Stimulated activated CD8-positive, alpha-beta memory T cell treated with anti-CD3 and anti-CD28 coated beads, Interleukin-2, amount 100 ng/mL, for 48 hours (primary cell): ENCODE measurements around the gene SRMS.
A peak's percentile ranks its signal among the peaks of the same experiment; 100 is the strongest.

Experiments used
- DNase-seq, 2 donors: peaks; one replicate each; pipeline ENCODE4 v3.0.0-alpha.2; 2020; ENCODE audit warnings: low read depth in 2 of 2

Gene SRMS

DNA sequence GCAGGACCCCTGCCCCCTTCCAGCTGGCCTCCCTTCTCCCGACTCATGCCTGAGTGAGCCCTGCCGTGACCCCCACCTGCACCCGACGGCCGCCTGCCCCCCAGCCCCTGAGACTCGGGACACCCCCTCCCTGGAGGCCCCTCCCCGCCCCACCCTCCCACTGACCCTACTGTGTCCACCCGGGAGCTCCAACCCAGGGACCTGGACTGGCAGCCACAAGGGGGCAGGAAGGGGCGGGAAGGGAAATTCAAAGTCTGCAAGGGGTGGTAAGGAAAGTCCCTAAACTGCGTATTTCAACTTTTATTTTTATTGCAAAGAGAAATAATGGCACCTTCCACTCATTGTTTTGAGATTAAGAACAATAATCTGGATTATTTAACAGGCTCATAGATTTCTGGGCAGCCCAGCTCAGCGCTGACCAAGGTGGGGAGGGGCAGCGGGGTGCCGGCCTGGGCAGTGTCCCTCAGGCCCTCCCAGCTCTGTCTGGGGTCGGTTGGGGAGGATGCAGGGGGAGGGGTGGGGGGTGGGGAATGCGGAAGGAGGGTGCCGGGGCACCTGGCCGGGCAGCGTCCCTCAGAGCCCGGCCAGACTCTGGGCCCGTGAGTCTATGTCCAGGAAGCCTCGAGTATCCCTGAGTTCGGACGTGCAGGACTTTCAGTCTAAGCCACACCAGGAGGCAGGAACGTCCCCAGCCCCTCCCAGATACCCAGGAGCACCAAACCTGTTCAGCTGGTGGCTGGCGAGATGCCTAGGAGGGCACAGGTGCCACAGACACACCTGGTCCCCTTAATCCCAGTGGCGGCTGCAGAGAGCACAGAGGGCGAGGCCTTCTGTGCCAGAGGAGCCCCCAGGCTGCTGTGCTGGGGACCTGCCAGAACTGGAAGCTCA is 9.1 kb downstream of the SRMS start:
- no peak for DNase-seq

DNA sequence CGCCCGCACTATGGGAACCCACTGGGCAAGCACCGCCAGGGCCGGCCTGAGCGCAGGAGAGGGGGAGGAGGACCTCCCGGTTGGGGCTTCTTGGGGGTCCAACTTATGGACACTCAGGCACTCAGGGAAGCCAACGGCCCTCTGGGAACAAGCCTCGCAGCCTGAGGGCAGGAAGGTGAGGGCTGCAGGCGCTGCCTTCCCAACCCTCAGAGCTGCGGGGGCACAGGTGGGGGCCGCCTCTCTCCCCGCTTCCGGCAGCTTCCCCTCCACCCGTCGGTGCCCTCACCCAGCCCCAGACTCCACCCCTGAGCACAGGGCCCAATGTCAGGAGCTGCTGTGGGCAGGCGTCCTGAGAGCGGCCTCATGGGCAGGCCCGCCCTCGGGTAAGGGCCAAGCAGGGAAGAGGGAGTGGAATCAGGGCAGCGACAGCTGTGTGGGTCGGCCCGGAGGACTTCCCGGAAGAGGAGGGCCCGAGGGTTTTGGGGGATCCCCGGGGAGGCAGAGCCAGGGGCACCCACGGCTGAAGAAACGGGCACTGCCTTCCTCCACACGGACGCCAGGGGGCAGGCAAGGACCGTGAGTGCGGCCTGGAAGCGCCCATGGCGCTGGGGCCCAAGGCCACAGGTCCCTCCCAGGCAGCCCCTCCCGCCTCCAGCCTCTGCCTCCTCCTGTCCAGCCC is 9.9 kb downstream of the SRMS start:
- peak; percentile 92 to 93 for DNase-seq

DNA sequence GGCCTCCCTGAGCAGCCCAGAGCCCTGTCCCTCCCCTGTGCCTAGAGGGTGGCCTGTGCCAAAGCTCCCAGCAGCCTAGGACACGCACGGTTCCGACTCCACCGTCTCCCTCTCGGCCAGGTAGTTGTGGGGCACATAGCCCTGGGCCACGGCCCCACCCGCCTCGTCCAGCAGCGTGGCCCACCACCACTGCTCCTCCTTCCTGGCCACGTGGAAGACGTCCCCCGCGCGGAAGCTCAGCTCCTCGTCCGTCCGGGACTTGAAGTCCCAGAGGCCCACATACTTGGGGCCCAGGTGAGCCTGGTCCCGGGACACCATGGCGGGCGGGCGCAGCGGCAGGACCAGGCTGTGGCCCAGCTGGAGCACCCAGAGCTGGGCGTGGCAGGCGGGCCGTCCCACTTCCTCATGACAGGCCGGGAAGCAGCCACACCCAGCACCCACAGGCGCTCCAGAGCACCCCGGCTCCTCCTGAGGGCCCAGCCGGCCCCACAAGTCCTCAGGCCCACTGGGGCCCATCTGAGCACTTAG is 10.5 kb downstream of the SRMS start, which contains the start of gene PTK6:
TSS of gene PTK6 (minus strand) at position 380 of the 528 bp plus-strand sequence. CDS start at position 318, 62 bp downstream.
- DNase-seq: no peak

DNA sequence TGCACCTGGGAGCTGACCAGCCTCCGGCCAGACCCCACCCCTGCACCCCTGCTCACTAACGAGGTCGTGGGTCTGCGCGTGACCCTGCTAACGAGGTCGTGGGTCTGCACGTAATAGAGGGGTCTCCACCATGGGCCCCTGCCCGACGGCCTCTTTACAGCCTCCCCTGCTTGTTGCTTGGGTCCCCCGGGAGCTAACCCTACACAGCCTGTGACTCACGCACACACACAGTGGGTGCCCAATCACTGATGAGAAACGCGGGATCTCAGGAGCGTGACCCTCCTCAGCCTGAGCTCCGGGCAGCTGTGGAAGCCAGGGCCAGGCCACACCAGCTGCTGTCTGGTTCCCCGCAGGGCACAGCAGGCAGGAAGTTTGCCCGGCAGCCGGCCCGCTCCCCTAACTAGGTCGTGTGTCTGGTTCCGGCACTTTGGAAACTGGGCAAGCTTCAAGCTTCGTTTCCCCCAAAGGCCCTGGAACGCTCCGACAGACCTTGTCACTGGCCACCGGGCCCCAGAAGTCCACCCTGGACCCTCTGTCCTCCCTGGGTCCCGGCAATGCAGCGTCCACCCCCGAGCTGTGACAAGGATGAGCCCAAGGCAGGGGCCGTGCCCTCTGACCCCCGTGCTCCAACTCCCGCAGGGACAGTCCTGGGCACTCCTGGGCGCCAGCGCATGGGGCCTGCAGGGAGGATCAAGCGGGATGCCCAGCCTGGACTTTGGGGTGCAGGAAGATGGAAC is 11.1 kb downstream of the SRMS start:
- DNase-seq: no peak

DNA sequence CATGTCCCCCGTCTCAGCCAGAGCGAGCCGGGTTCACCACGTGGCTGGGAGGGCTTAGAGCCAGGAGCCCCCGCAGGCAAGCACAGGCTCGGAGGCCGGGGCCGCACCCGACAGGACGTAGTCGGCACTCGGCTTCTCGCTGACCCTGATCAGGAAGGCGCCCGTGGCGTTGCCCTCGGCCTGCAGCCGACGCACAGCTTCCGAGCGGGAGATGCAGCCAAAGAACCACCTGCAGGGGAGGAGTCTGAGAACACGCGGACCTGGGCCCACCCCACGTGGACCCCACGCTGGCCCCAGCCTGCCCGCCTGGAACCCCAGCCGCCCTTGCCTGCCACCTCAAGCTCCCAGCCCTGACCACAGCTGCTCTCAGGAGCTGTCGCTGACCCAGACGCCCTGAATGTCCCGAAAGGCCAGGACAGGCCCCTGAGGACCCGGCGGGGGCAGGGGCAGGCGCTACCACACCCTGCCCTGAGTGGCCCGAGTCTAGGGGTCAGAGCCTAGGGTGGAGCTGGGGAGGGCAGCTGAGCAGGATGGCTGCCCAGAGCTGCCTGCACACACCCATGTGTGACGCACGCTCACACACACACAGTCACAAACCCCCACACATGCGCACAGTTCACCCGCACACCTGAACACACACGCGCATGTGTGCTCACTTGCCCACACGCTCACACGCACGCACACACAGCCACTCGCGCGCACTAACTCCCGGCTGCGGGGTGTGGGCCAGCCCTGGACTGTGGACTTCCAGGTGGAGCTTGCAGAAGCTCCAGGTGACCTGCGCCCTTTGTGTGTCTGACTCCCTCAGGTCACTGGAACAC is 12.5 kb downstream of the SRMS start:
- no peak for DNase-seq

DNA sequence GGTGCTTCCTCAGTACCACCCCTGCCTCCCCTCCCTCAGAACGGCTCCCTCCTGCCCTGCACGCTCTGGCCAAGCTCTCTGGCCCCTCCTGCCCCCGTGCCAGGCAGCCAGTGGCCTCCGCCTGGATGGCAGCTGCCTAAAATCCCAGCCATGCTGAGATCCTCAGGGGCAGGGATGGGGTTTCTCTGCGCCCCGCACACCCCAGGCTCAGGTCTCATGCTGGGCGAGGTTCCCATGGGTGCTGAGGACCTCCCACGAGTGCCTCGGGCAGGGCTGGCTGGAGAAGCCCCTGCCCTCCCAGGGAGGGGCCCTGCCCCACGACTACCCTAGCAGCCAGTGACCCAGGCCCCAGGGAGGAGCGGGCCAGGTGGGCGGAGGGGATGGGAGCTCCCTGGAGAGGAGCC is 13.1 kb downstream of the SRMS start:
- DNase-seq: no peak

DNA sequence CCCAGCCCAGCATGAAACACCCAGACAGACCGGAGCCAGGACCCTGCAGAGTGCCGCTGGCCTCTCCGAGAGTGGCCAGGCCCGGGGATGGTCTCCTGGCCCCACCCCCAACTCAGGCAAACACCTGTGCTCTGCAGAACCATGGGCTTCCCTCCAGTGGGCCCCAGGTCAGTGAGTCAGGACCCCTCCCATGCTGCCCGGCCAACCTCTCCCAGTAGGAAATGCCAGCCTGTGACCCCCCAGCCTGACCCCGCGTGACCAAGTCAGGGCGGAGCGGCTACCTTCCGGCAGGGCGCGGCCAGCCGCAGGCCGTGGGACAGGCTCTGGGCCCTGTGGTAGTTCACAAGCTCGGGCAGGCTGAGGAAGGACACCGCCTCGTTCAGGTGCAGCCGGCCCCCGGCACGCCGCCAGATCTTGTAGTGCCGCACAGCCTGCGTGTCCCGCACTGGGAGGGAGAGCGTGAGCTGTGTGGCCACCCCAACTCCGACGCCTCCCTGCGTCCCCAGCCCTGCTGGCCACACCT is 13.6 kb downstream of the SRMS start:
- DNase-seq: no peak

DNA sequence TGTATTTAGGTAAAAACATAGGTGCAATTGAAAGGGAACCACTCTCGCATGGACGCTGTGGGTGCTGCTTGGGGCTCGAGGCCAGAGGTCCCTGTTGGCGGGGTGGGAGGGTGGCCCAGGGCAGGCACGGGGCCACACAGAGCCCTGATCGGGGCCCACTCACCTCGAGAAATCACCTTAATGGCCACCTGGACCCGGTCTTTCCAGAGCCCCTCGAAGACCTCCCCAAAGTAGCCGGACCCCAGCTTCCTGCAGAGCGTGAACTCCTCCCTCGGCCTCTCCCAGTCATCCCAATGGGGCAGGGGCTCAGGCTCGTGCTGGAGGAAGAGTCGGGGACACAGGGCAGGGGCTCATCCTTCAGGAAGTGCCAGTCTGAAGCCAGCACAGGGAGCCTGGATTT is 14.2 kb downstream of the SRMS start:
- no peak for DNase-seq

DNA sequence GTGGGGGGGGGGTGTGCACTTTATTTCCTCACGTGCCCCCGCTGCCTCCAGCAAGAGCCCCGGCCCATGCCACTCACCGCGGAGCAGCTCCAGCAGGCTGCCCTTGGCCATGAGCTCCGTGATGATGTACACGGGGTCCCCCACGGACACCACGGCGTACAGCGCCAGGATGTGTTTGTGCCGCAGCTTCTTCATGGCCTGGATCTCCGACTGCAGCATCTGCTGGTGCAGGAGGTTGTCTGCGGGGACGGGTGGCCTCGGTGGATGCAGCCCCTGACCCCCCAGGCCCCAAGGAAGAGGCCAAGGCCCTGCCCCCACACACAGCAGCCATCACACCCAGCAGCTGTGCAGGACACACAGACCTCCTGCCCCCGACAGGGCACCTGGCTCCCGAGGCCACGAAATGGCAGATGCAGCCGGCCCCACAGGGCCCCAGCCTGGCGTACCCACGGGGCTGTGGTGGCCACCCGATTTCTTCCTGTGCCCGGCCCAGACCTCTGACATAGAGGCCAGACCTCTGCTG is 15.0 kb downstream of the SRMS start:
- no peak for DNase-seq

DNA sequence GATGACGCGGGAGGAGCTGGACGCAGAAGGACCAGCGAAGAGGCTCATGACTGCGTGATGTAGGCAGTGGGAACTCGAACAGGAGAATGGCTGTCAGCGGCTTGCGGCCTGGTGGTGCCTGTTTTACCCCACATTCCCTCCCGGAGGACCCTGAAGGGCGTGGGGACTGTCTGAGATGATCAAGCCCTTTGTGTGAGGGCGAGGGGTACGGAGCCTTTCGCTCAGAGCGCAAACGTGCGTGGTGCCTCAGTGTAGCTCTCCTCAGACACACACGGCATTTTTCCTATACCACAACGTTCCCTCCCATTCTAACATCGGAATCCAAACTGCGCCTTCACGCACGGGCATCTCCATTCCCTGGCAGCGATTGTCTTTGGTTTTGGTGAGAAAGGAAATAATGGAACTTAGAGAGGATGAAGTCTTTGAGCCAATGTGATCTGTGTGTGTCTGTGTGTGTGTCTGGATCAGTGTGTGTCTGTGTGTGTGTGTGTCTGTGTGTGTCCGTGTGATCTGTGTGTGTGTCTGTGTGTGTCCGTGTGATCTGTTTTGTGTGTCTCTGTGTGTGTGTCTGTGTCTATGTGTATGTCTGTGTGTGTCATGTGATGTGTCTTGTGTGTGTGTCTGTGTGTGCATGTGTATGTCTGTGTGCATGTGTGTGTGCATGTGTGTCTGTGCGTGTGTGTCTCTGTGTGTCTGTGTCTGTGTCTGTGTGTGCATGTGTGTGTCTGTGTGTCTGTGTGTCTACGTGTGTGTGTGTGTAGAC is 15.7 kb downstream of the SRMS start:
- no peak for DNase-seq

DNA sequence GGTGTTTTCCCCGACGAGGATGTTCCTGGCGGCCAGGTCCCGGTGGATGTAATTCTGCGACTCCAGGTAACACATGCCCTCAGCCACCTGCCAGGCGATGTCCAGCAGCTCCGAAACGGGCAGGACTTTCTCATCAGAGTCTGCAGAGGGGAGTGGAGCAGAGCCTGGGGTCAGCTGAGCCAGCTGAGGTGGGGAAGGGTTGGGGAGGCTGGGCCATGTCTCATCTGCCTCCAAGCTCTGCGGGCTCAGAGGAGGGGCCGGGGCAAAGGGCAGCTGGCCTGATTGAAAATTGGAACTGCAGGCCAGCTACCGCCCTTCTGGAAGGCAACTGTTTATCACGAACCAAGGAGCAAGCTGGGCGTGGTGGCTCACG is 16.8 kb downstream of the SRMS start:
- no peak for DNase-seq

DNA sequence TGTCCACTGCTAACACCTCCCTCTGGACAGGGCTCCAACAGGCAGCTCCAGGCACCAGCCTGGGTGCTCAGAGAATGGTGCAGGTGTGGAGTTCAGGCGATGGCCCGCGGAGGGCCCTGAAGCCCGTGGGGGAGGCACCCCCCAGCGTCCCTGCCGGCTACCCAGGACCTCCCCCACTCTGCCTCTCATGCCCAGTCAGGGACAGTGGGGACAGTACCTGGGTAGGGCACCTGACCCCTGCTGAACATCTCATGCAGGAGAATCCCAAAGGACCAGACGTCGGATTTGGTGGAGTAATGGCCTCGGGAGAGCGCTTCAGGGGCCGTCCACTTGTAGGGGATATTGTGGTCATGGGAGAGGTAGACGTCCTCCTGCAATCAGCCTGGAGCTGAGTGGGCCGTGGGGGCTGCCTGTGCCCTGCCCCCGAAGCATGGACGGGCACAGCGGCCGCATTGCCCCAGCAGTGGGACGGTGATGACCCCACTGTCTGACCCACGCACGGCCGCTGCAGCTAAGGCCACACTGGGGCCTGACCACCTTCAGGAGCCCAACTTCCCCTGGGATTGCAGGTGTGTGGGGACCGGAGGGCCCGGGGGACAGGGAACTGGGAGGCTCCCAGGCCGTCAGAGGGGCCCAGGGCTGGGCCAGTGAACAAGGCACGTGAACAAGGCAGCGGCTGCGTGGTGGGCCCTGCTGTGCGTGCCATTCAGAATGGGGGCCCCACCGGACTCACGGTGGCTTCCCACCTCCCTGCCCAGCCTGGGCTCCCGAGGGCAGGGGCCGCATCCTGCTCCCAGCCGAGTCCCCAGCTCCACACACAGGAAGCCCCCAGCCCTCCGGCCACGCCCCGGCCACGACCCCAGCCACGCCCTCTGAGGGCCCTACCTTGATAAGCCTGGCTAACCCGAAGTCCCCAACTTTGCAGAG is 17.4 kb downstream of the SRMS start:
- DNase-seq: no peak

DNA sequence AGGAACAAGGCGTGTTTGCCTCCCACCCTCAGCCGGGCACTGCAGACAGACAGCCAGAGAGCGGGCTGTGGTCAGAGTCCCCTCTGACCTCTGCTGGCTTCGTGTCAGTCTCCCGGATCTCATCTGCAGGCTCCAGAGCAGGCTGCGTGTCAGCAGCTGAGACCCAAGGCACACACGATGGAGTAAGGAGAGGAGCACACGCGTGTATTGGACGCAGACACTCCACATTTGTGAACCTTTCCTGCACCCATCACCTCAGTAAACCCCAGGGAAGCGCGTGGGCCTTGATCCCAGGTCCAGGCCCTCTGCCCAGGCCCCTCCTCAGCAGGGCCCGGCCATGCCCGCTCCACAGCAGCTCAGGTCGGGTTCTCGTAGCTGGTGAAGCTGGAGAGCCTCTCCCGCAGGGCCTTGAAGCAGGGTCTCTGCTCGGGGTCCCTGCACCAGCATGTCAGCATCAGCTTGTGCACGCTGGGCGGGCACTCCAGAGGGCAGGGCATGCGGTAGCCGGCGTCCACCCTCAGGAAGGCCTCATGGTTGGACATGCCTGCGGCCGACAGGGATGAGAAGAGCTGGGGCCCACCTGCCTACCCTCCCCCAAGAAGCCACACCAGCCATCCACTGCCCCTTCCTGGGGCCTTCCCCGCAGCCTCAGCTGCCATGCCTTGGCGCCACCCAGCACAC is 18.2 kb downstream of the SRMS start:
- no peak for DNase-seq

DNA sequence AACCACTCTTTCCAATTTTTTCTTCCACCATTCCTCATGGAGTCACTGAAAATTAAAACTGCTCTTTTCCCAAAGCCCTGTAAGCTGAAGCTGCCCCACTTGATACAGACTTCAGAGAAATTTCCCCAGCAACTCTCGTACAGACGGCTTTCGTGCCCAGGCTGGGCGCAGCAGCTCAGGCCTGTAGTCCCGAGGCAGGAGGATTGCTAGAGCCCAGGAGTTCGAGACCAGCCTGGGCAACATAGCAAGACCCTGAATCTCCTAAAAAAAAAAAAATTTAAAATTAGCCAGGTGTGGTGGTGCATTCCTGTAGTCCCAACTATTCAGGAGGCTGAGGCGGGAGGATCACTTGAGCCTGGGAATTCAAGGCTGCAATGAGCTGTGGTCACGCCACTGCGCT is 20.4 kb downstream of the SRMS start:
- DNase-seq: no peak

DNA sequence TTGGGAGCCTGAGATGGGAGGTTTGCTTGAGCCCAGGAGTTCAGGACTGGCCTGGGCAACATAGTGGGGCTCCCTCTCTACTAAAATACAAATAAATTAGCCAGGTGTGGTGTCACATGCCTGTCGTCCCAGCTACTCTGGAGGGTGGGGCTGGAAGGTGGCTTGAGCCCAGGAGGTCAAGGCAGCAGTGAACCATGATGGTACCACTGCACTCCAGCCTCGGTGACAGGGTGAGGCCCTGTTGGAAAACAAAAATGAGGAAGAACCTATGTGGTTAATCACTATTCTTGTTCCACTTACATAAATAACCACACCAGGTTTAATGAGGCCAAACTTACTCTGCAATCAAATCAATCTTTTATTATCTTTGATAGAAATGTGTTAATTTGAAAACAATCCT is 21.6 kb downstream of the SRMS start:
- no peak for DNase-seq

DNA sequence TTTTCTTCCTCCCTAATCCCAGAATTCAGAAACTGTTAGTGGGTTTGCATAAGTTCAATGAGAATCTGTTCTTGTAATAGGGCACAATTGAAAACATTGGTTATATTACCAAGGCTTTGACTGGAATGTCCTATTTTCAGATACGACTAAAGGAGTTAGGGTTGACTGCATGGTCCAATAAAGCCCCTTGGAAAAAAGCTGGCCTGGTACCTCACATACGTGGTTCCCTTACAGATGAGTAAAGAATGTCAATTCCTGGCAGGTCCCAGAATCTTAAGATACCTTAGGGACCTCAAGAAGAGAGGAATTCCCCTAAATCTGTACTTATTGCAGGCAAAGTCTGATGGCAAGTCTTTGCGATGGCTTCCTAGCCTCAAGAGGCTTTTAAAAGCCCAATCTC is 22.4 kb downstream of the SRMS start:
- no peak for DNase-seq

DNA sequence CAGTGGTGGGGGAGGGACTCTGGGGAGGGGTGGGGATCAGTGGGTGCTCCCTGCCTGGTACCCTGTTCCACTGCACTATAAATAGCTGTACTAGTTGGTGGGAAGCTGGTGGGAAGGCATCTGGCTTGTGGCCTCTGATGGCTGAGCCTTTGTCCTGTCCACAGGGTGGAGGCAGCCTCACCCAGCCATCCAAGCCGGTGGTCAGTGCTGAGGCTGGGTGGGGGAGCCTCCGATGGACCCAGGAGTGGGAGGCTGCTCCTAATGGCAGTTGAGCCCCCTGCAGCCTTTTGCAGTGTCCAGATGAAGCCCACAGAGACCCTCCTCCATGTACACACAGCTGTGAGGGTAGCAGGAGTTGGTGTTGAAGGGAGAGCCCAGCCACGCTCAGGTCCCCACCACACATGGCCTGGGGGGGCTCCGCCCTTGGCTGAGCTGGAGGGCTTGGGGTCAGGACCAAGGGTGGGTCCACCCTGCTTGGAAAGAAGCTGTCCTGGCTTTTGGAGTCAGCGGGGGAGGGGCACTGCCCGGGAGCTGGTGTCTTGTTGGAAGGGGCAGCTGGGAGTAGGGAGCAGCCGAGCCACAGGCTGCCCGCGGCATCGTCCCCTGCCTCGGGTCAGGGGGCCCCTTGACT is 24.5 kb downstream of the SRMS start:
- no peak for DNase-seq
